ENCODE measurements around the gene CDKN1B. TPM values are rescaled to one million over a fixed set of nuclear protein-coding genes. Genes with fewer than 3 reads are reported as not detected.
A peak's percentile ranks its signal among the peaks of the same experiment; 100 is the strongest.

Gene CDKN1B
- total and polyA plus RNA-seq, 2 of the 4 experiments (the other 2 are of a cell fraction): 13.9 to 17.4 TPM

- H2BK5ac ChIP-seq (ENCODE audit: low read depth, low read length, poor library complexity, severe bottlenecking): peak overlapping the region; percentile 99
- H2BK20ac ChIP-seq (ENCODE audit: low read depth, low read length): 0 out of 2 replicates have a peak overlapping the region, but pooled peaks have one; percentile 39
- H3K27me3 ChIP-seq (ENCODE audit: control insufficient read depth, insufficient read depth, low read length): no peaks in the 10 kb centered on the region
- peaks cover 16% of the 10 kb centered on the region for H3K36me3 ChIP-seq (ENCODE audit: control insufficient read depth, insufficient read depth, low read length)
- peak overlapping the region; percentile 94 for H3K4me3 ChIP-seq (ENCODE audit: insufficient read depth, low read depth, low read length)
- H3K23ac ChIP-seq (ENCODE audit: low read depth, low read length): peak overlapping the region; percentile 94; the same call in 1 of the 2 replicates
- DNase-seq (peak; percentile 25), ATAC-seq (ENCODE audit: low read depth) (peak; percentile 18)
- peak overlapping the region; percentile 15; the same call in 2 of the 3 replicates for H2BK15ac ChIP-seq (ENCODE audit: low read depth, low read length)
- H2BK120ac ChIP-seq (ENCODE audit: low read depth, low read length): peak overlapping the region; percentile 87
- H2AFZ ChIP-seq (replicated peaks; ENCODE audit: low read length, poor library complexity): peak overlapping the region; percentile 91
- H4K8ac ChIP-seq (ENCODE audit: low read depth in 2 of 2, low read length in 2 of 2): peak overlapping the region; percentile 84 to 88; a peak in 3 of 4 replicates
- TF ChIP-seq NFE2L2 (IDR thresholded peaks at IDR 0.05; ENCODE audit: low read depth, low read length) (no peak), MAZ (IDR thresholded peaks at IDR 0.05; ENCODE audit: borderline replicate concordance, low read depth, low read length) (peak; percentile 32; the same call in 1 of the 2 replicates), BHLHE40 (IDR thresholded peaks at IDR 0.05; ENCODE audit: low read depth, low read length) (no peak), MXI1 (IDR thresholded peaks at IDR 0.05; ENCODE audit: borderline replicate concordance, low read depth, low read length) (peak; percentile 73)
- no TSS peak for BruUV-seq (replicated peaks)
- POLR2A ChIA-PET (ENCODE audit: unreplicated experiment): interaction anchor here (1.2 kb wide), 1 partner anchor 10 kb away, joined by 3 read pairs; no protein-coding TSS in a partner anchor
- peak overlapping the region; percentile 62; the same call in 1 of the 2 replicates for H3K18ac ChIP-seq (ENCODE audit: low read depth, low read length)
- dilution Hi-C loops (cut with HindIII; ENCODE audit: low sequenced_read_pairs, unreplicated experiment): no loop called here
- peak overlapping the region; percentile 93 for H3K56ac ChIP-seq (ENCODE audit: extremely low read depth, insufficient read depth, low read length)
- H3K4me2 ChIP-seq (ENCODE audit: low read depth, low read length): peak overlapping the region; percentile 99
- H4K91ac ChIP-seq (ENCODE audit: insufficient read depth, low read depth, low read length): peak overlapping the region; percentile 91
- H3K9me1 ChIP-seq (ENCODE audit: insufficient read depth, low read length): no peaks in the 10 kb centered on the region; the same call in 1 of the 2 replicates
- H2AK5ac ChIP-seq (ENCODE audit: low read depth, low read length): peak overlapping the region; percentile 54
- H3K79me1 ChIP-seq (ENCODE audit: low read depth in 1 of 2, low read length in 2 of 2): peaks cover 3 to 27% of the 10 kb centered on the region in 2 experiments; a peak in 3 of 4 replicates
- H3K9ac ChIP-seq (ENCODE audit: low read depth, low read length): peak overlapping the region; percentile 96
- no peaks in the 10 kb centered on the region; the same call in 1 of the 2 replicates for H3K4me1 ChIP-seq (ENCODE audit: control insufficient read depth, insufficient read depth, low read length)
- H3K27ac ChIP-seq (ENCODE audit: insufficient read depth, low read length): peak overlapping the region; percentile 100
- peak overlapping the region; percentile 96 for H3K4ac ChIP-seq (ENCODE audit: low read depth, low read length)
- peak overlapping the region; percentile 94 for H3K14ac ChIP-seq (replicated peaks; ENCODE audit: low read depth, low read length)
- H2AK9ac ChIP-seq (replicated peaks; ENCODE audit: low read depth, low read length, poor library complexity): peak overlapping the region; percentile 99
- no peaks in the 10 kb centered on the region for H3K9me3 ChIP-seq (ENCODE audit: control insufficient read depth, insufficient read depth, low read length)
- peak overlapping the region; percentile 76 for H4K5ac ChIP-seq (ENCODE audit: low read depth, low read length)
- in situ Hi-C loops (cut with MboI; ENCODE audit: low sequenced_read_pairs): loop anchor here (25.0 kb wide), 1 partner anchor 1012 kb away; no protein-coding TSS in a partner anchor
- CTCF ChIA-PET: no interaction called here
- 0% methylated on average over 19 of the region's 89 CpGs; no CpG with 5 or more reads in 1 of the 2 experiments for WGBS, 2 experiments (ENCODE audit: extremely low coverage in 2 of 2, insufficient read length in 1 of 2)
- peaks cover 15% of the 10 kb centered on the region; the same call in 1 of the 2 replicates for H4K20me1 ChIP-seq (ENCODE audit: insufficient read depth, low read length)
- intact Hi-C loops (cut with micrococcal nuclease): loop anchor here (5.0 to 10.0 kb wide), 3 partner anchors 268 to 1441 kb away; partner anchors contain the start of gene EMP1
Observed at GRCh38 chr12:12723681-12724420, 6.7 kb downstream of the CDKN1B start.
